ENCODE measurements around the gene ZCCHC12. TPM values are rescaled to one million over a fixed set of nuclear protein-coding genes. Genes with fewer than 3 reads are reported as not detected.

Gene ZCCHC12
- polyA plus RNA-seq (not detected in 3 replicates), polyA minus RNA-seq (not detected in 3 replicates)
- not detected for polyA plus RNA-seq (2011; ENCODE audit: low read depth)
- polyA plus RNA-seq (2011; cell fraction: cytosol; rRNA removed) = not detected in 2 replicates
- not detected in 2 replicates for polyA plus RNA-seq (2011; cell fraction: nucleus; rRNA removed)
- polyA plus RNA-seq (2012; ENCODE audit: low replicate concordance) = not detected in 2 replicates
- polyA minus RNA-seq (2011; cell fraction: cytosol; rRNA and poly(A)+ RNA removed) = not detected
- polyA minus RNA-seq (2011; cell fraction: nucleus; rRNA and poly(A)+ RNA removed) = not detected in 2 replicates

GRCh38 chrX:118823263-118824172 lies at the start of gene ZCCHC12:
Gene ZCCHC12 (plus strand): TSS chrX:118823824. CDS start chrX:118825245, 1,421 bp downstream.
- Histone ChIP-seq H3K79me2 (ENCODE audit: control insufficient read depth, insufficient read depth, low read length) (no peaks in the 10 kb centered on the region), H3K9ac (ENCODE audit: control insufficient read depth, extremely low read depth, insufficient read depth, low read length) (no peak within 1 kb of the TSS), H3K27ac (ENCODE audit: control insufficient read depth, insufficient read depth, low read length) (no peak within 1 kb of the TSS), H3K36me3 (ENCODE audit: control insufficient read depth in 2 of 2, extremely low read depth in 1 of 2, insufficient read depth in 2 of 2, low read length in 2 of 2) (no peaks in the 10 kb centered on the region), H3K27me3 (ENCODE audit: control insufficient read depth, extremely low read depth, insufficient read depth, low read length) (peaks cover 63% of the 10 kb centered on the region), H3K9me3 (ENCODE audit: control insufficient read depth, low read depth, low read length) (no peaks in the 10 kb centered on the region), H3K4me2 (ENCODE audit: control insufficient read depth, extremely low read depth, insufficient read depth, low read depth, low read length) (peak within 1 kb of the TSS; percentile 45), H3K9me1 (ENCODE audit: control insufficient read depth, extremely low read depth, insufficient read depth, low read length) (no peaks in the 10 kb centered on the region), H2AFZ (ENCODE audit: control insufficient read depth, low read length) (no peak within 1 kb of the TSS), H4K20me1 (ENCODE audit: control insufficient read depth, extremely low read depth, insufficient read depth, low read length) (no peaks in the 10 kb centered on the region), H3K4me1 (ENCODE audit: control insufficient read depth, extremely low read depth, insufficient read depth, low read length) (no peaks in the 10 kb centered on the region), H3K4me3 (ENCODE audit: control insufficient read depth in 2 of 3, extremely low read depth in 1 of 3, insufficient read depth in 2 of 3, low read depth in 1 of 3, low read length in 3 of 3) (peak within 1 kb of the TSS in 2 of 3 experiments; percentile 20 to 22)
- FAIRE-seq = no peak
- TF ChIP-seq, protein P1, sequence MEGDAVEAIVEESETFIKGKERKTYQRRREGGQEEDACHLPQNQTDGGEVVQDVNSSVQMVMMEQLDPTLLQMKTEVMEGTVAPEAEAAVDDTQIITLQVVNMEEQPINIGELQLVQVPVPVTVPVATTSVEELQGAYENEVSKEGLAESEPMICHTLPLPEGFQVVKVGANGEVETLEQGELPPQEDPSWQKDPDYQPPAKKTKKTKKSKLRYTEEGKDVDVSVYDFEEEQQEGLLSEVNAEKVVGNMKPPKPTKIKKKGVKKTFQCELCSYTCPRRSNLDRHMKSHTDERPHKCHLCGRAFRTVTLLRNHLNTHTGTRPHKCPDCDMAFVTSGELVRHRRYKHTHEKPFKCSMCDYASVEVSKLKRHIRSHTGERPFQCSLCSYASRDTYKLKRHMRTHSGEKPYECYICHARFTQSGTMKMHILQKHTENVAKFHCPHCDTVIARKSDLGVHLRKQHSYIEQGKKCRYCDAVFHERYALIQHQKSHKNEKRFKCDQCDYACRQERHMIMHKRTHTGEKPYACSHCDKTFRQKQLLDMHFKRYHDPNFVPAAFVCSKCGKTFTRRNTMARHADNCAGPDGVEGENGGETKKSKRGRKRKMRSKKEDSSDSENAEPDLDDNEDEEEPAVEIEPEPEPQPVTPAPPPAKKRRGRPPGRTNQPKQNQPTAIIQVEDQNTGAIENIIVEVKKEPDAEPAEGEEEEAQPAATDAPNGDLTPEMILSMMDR (optimal IDR thresholded peaks at IDR 0.05 in 1 of 3, IDR thresholded peaks at IDR 0.05 in 1 of 3, conservative IDR thresholded peaks at IDR 0.05 in 1 of 3; ENCODE audit: extremely low read depth in 1 of 3, insufficient read depth in 2 of 3, low read length in 3 of 3) = no peak
- TF ChIP-seq EZH2 (IDR thresholded peaks at IDR 0.05; ENCODE audit: low read length) = peak; percentile 59
- dilution Hi-C loops (cut with MboI; ENCODE audit: extremely low pct_ligation_motif_present, low sequenced_read_pairs) = loop anchor here (25.0 kb wide), 1 partner anchor 186 kb away; no protein-coding TSS in a partner anchor
- DNase-seq (ENCODE audit: low read depth, low spot score) = no peak

GRCh38 chrX:118779581-118779980 lies 44.0 kb upstream of the ZCCHC12 start:
- dilution Hi-C loops (cut with MboI; ENCODE audit: extremely low pct_ligation_motif_present, low sequenced_read_pairs) = no loop called here

More at GRCh38 chrX:118779581-118779980, 44.0 kb upstream of the ZCCHC12 start:
- TF ChIP-seq, protein P1 (optimal IDR thresholded peaks at IDR 0.05 in 1 of 3, IDR thresholded peaks at IDR 0.05 in 1 of 3, conservative IDR thresholded peaks at IDR 0.05 in 1 of 3; ENCODE audit: extremely low read depth in 1 of 3, insufficient read depth in 2 of 3, low read length in 3 of 3) = no peak
- TF ChIP-seq EZH2 (IDR thresholded peaks at IDR 0.05; ENCODE audit: low read length) = no peak
- no peaks in the 10 kb centered on the region for H3K27me3 ChIP-seq (ENCODE audit: control insufficient read depth, extremely low read depth, insufficient read depth, low read length)
- no peak overlapping the region for H2AFZ ChIP-seq (ENCODE audit: control insufficient read depth, low read length)
- H3K4me3 ChIP-seq (ENCODE audit: control insufficient read depth in 2 of 3, extremely low read depth in 1 of 3, insufficient read depth in 2 of 3, low read depth in 1 of 3, low read length in 3 of 3) = no peak overlapping the region
- no peak overlapping the region for H3K27ac ChIP-seq (ENCODE audit: control insufficient read depth, insufficient read depth, low read length)
- no peaks in the 10 kb centered on the region for H3K36me3 ChIP-seq (ENCODE audit: control insufficient read depth in 2 of 2, extremely low read depth in 1 of 2, insufficient read depth in 2 of 2, low read length in 2 of 2)
- H3K79me2 ChIP-seq (ENCODE audit: control insufficient read depth, insufficient read depth, low read length) = no peaks in the 10 kb centered on the region
- DNase-seq (ENCODE audit: low read depth, low spot score) (no peak), FAIRE-seq (no peak)
- H3K4me2 ChIP-seq (ENCODE audit: control insufficient read depth, extremely low read depth, insufficient read depth, low read depth, low read length) = no peak overlapping the region
- H4K20me1 ChIP-seq (ENCODE audit: control insufficient read depth, extremely low read depth, insufficient read depth, low read length) = no peaks in the 10 kb centered on the region
- H3K9me3 ChIP-seq (ENCODE audit: control insufficient read depth, low read depth, low read length) = no peaks in the 10 kb centered on the region
- H3K4me1 ChIP-seq (ENCODE audit: control insufficient read depth, extremely low read depth, insufficient read depth, low read length) = no peaks in the 10 kb centered on the region
- no peaks in the 10 kb centered on the region for H3K9me1 ChIP-seq (ENCODE audit: control insufficient read depth, extremely low read depth, insufficient read depth, low read length)
- no peak overlapping the region for H3K9ac ChIP-seq (ENCODE audit: control insufficient read depth, extremely low read depth, insufficient read depth, low read length)
